AG04449 (cell line): ENCODE measurements around the gene OR52H1.
A peak's percentile ranks its signal among the peaks of the same experiment; 100 is the strongest.

ENCODE experiments used
- CTCF ChIA-PET: fragments of 350-600 bp; formaldehyde crosslinking; extraction: SDS; loops from one replicate; lab custom pipeline; 2021; ENCODE audit warnings: antibody characterized with exemption; lab: Yijun Ruan, JAX
- POLR2A ChIA-PET: fragments of 400-600, 350-600 bp; formaldehyde crosslinking; extraction: SDS; loops from one replicate; lab custom pipeline; 2020; ENCODE audit warnings: antibody characterized with exemption, inconsistent platforms; lab: Yijun Ruan, JAX
- DNase-seq: peaks from one replicate; pipeline ENCODE4 v3.0.0-alpha.2; 2010; ENCODE audit warnings: low read depth, low spot score
- H3K4me3 ChIP-seq: 2 replicates; pipeline ENCODE4 v1.5.1; 2011; ENCODE audit warnings: low read depth, mild to moderate bottlenecking, control low read depth, low read length
- CTCF ChIP-seq: IDR thresholded peaks from one replicate; pipeline ENCODE4 v1.5.1; 2011; ENCODE audit warnings: mild to moderate bottlenecking, moderate library complexity, low read length, control low read depth, inconsistent platforms; ENCODE audit not compliant: insufficient read depth; ENCODE audit errors: missing control alignments

The OR52H1 gene

GRCh38 chr11:5557751-5558150, 9.4 kb upstream of the OR52H1 start:
- TF ChIP-seq CTCF, result no peak
- DNase-seq, result no peak
- ChIA-PET CTCF (interaction anchor here (0.9 to 1.5 kb wide), 2 partner anchors 31 to 82 kb away, joined by 3 to 4 read pairs; no protein-coding TSS in a partner anchor), POLR2A (no interaction called here)
- H3K4me3 ChIP-seq, result no peak overlapping the region

- POLR2A ChIA-PET, result no interaction called here
- no peak overlapping the region for H3K4me3 ChIP-seq
- DNase-seq, result no peak
- TF ChIP-seq CTCF, result no peak
- CTCF ChIA-PET, result interaction anchor here (1.5 kb wide), 1 partner anchor 80 kb away, joined by 4 read pairs; no protein-coding TSS in a partner anchor
Observed at GRCh38 chr11:5556596-5557188, 8.4 kb upstream of the OR52H1 start.

- no peak for DNase-seq
- TF ChIP-seq CTCF, result no peak
- CTCF ChIA-PET, result interaction anchor here (0.7 to 1.4 kb wide), 4 partner anchors 11 to 77 kb away, joined by 3 to 7 read pairs (median 4); partner anchors contain the start of gene UBQLN3
- H3K4me3 ChIP-seq, result no peak overlapping the region
- POLR2A ChIA-PET, result no interaction called here
Observed at GRCh38 chr11:5553343-5553742, 5.0 kb upstream of the OR52H1 start.

- peak; percentile 40 for DNase-seq
- ChIA-PET POLR2A (no interaction called here), CTCF (no interaction called here)
- TF ChIP-seq CTCF, result no peak
- no peak overlapping the region for H3K4me3 ChIP-seq
Observed at GRCh38 chr11:5550440-5551095, 2.2 kb upstream of the OR52H1 start.

- no peak overlapping the region for H3K4me3 ChIP-seq
- TF ChIP-seq CTCF, result no peak
- DNase-seq, result no peak
- CTCF ChIA-PET, result no interaction called here
- POLR2A ChIA-PET, result no interaction called here
Observed at GRCh38 chr11:5547982-5548381, 358 bp downstream of the OR52H1 start.

- H3K4me3 ChIP-seq, result no peak overlapping the region
- no peak for DNase-seq
- POLR2A ChIA-PET, result no interaction called here
- TF ChIP-seq CTCF, result no peak
- CTCF ChIA-PET, result no interaction called here
Observed at GRCh38 chr11:5546457-5546856, 1.9 kb downstream of the OR52H1 start.
